HepG2 (cell line): ENCODE data around the gene PSEN2. TPM values are rescaled to one million over a fixed set of nuclear protein-coding genes. Genes with fewer than 3 reads are reported as not detected.

Source experiments
- GABPB1 ChIP-seq: IDR thresholded peaks from 2 replicates; pipeline ENCODE4 v1.6.1; 2016; ENCODE audit warnings: mild to moderate bottlenecking, missing genetic modification reagents, moderate library complexity, missing compliant biosample characterization
- HDAC6 ChIP-seq: fragments of 200-600 bp; sonication (generic); IDR thresholded peaks from 2 replicates; pipeline ENCODE4 v1.7.0; 2017; ENCODE audit warnings: mild to moderate bottlenecking, antibody characterized with exemption, low read length, low read depth
- MLX ChIP-seq: IDR thresholded peaks from 2 replicates; pipeline ENCODE4 v1.6.1; 2016
- MYC ChIP-seq: sonication (generic); formaldehyde crosslinking; IDR thresholded peaks from 2 replicates; pipeline ENCODE4 v1.9.0; 2021; ENCODE audit warnings: missing genetic modification reagents, borderline replicate concordance
- RBFOX2 ChIP-seq: fragments of 200-400 bp; formaldehyde crosslinking; IDR thresholded peaks from 2 replicates; pipeline ENCODE4 v1.6.1; 2017; ENCODE audit warnings: low read depth, mild to moderate bottlenecking, low read length
- SALL1 ChIP-seq: sonication (generic); formaldehyde crosslinking; IDR thresholded peaks from 2 replicates; pipeline ENCODE4 v1.8.0; 2022; ENCODE audit warnings: mild to moderate bottlenecking, missing genetic modification reagents
- SRSF9 ChIP-seq: fragments of 200-400 bp; formaldehyde crosslinking; IDR thresholded peaks from 2 replicates; pipeline ENCODE4 v1.6.1; 2018; ENCODE audit warnings: borderline replicate concordance, mild to moderate bottlenecking, low read depth, low read length; ENCODE audit not compliant: insufficient read depth, poor library complexity, severe bottlenecking
- TMF1 ChIP-seq: sonication (generic); formaldehyde crosslinking; IDR thresholded peaks from 2 replicates; pipeline ENCODE4 v1.8.1; 2022; ENCODE audit warnings: low read depth, missing genetic modification reagents
- ZFP91 ChIP-seq: sonication (generic); formaldehyde crosslinking; IDR thresholded peaks from 2 replicates; pipeline ENCODE4 v1.9.0; 2022; ENCODE audit warnings: missing genetic modification reagents, mild to moderate bottlenecking, borderline replicate concordance
- ZNF296 ChIP-seq: sonication (generic); formaldehyde crosslinking; conservative IDR thresholded peaks from 2 replicates; pipeline ENCODE4 v1.5.0; 2020; ENCODE audit warnings: mild to moderate bottlenecking, missing genetic modification reagents
- ZNF468 ChIP-seq: sonication (generic); formaldehyde crosslinking; IDR thresholded peaks from 2 replicates; pipeline ENCODE4 v1.8.0; 2022; ENCODE audit warnings: mild to moderate bottlenecking, moderate library complexity, missing genetic modification reagents
- ZNF589 ChIP-seq: sonication (generic); formaldehyde crosslinking; conservative IDR thresholded peaks from 2 replicates; pipeline ENCODE4 v1.8.0; 2022; ENCODE audit warnings: mild to moderate bottlenecking, moderate library complexity, missing genetic modification reagents
- ZNF746 ChIP-seq: sonication (generic); formaldehyde crosslinking; IDR thresholded peaks from 2 replicates; pipeline ENCODE4 v1.8.0; 2022; ENCODE audit warnings: mild to moderate bottlenecking, missing genetic modification reagents
- ZSCAN22 ChIP-seq: sonication (generic); formaldehyde crosslinking; IDR thresholded peaks from 2 replicates; pipeline ENCODE4 v1.4.0; 2020; ENCODE audit warnings: mild to moderate bottlenecking, missing genetic modification reagents
- ZZZ3 ChIP-seq: sonication (generic); formaldehyde crosslinking; IDR thresholded peaks from 2 replicates; pipeline ENCODE4 v1.4.0; 2020; ENCODE audit warnings: missing genetic modification reagents, mild to moderate bottlenecking, borderline replicate concordance
- polyA plus RNA-seq, 8 experiments: library from polyadenylated mRNA; depleted of rRNA in 3 of 8; stranded (reverse) in 7 of 8; unstranded in 1 of 8; fragments of >200 nt; fragmentation: Illumina TruSeq in 4 of 8; extraction: Trizol in 4 of 8; gene quantifications; 2 replicates each; pipeline versions ENCODE4 v1.2.1 to v1.2.3, GENCODE V29; 2011 to 2016; ENCODE audit warnings: low read depth in 4 of 8, missing spikeins in 1 of 8, mixed read lengths in 1 of 8; ENCODE audit not compliant: insufficient read depth in 1 of 8
- total RNA-seq, 5 experiments: library from RNA; depleted of rRNA; stranded (reverse); fragments of >200 nt; fragmentation: Illumina TruSeq; extraction: Trizol; gene quantifications; 2 replicates each; pipeline ENCODE4 v1.2.3, GENCODE V29; 2016; ENCODE audit warnings: low read depth in 1 of 5
- TF ChIP-seq, protein P1 (sequence below): IDR thresholded peaks from 2 replicates; pipeline ENCODE4 v1.4.0; 2020; ENCODE audit warnings: mild to moderate bottlenecking, missing genetic modification reagents
- TF ChIP-seq, protein P2 (sequence below): sonication (generic); formaldehyde crosslinking; IDR thresholded peaks from 2 replicates; pipeline ENCODE4 v1.5.0; 2020; ENCODE audit warnings: missing genetic modification reagents
- TF ChIP-seq, protein P3 (sequence below): sonication (generic); formaldehyde crosslinking; IDR thresholded peaks from 2 replicates; pipeline ENCODE4 v1.4.0; 2020; ENCODE audit warnings: missing genetic modification reagents
- TF ChIP-seq, protein P4 (sequence below): sonication (generic); formaldehyde crosslinking; IDR thresholded peaks from 2 replicates; pipeline ENCODE4 v1.8.1; 2023; ENCODE audit warnings: mild to moderate bottlenecking, inconsistent platforms, moderate library complexity, missing genetic modification reagents, borderline replicate concordance

The PSEN2 gene
- total and polyA plus RNA-seq, 2 of the 13 experiments (the other 11 are each of a cell fraction or from before 2014, with no cell fraction given), result 5.9 to 13.1 TPM

DNA sequence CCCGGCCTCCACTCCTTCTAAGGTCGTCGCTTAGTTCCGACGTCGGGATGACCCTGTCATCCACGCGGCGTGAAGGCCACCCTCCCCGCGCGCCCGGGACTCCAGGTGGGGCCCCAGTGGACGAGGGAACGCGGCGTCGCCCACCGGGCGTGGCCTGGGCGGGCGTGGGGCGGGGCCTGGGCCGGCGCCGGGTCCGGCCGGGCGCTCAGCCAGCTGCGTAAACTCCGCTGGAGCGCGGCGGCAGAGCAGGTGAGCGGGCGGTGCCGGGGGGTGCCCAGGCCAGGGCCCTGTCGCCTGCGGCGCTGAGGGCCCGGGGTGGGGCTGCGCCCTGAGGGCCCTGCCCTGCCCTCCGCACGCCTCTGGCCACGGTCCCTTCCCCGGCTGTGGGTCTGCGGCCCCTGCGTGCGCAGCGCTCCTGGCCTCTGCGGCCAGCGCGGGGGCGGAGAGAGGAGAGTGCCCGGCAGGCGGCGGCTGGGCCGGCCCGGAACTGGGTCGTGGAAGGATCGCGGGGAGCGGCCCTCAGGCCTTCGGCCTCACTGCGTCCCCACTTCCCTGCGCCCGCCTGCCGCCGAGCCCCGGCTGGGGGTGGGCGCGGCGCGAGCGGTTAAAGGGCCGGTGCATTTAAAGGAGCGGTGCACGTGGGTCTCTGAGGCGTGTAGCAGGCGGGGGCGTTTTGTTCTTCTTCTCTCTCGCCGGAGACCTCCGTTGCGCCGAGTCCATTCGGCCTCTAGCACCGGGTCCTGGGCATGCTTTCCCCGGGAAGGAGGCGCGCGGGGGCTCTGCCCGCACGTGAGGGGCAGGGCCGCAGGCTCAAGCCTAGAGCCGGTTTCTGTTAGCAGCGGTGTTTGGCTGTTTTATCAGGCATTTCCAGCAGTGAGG, at the start of gene PSEN2 (continued):
- TF ChIP-seq ZZZ3 (CRISPR knock-in tag), result no peak
- TF ChIP-seq SALL1 (CRISPR knock-in tag), result peak; percentile 26
- TF ChIP-seq, protein P1, sequence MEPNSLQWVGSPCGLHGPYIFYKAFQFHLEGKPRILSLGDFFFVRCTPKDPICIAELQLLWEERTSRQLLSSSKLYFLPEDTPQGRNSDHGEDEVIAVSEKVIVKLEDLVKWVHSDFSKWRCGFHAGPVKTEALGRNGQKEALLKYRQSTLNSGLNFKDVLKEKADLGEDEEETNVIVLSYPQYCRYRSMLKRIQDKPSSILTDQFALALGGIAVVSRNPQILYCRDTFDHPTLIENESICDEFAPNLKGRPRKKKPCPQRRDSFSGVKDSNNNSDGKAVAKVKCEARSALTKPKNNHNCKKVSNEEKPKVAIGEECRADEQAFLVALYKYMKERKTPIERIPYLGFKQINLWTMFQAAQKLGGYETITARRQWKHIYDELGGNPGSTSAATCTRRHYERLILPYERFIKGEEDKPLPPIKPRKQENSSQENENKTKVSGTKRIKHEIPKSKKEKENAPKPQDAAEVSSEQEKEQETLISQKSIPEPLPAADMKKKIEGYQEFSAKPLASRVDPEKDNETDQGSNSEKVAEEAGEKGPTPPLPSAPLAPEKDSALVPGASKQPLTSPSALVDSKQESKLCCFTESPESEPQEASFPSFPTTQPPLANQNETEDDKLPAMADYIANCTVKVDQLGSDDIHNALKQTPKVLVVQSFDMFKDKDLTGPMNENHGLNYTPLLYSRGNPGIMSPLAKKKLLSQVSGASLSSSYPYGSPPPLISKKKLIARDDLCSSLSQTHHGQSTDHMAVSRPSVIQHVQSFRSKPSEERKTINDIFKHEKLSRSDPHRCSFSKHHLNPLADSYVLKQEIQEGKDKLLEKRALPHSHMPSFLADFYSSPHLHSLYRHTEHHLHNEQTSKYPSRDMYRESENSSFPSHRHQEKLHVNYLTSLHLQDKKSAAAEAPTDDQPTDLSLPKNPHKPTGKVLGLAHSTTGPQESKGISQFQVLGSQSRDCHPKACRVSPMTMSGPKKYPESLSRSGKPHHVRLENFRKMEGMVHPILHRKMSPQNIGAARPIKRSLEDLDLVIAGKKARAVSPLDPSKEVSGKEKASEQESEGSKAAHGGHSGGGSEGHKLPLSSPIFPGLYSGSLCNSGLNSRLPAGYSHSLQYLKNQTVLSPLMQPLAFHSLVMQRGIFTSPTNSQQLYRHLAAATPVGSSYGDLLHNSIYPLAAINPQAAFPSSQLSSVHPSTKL (CRISPR knock-in tag), result peak; percentile 2; the same call in 1 of the 2 replicates
- no peak for TF ChIP-seq HDAC6
- peak; percentile 71; the same call in 1 of the 2 replicates for TF ChIP-seq TMF1 (CRISPR knock-in tag)
- no peak for TF ChIP-seq MLX (CRISPR knock-in tag)
- TF ChIP-seq GABPB1 (CRISPR knock-in tag), result peak; percentile 55; the same call in 1 of the 2 replicates
- TF ChIP-seq, protein P2, sequence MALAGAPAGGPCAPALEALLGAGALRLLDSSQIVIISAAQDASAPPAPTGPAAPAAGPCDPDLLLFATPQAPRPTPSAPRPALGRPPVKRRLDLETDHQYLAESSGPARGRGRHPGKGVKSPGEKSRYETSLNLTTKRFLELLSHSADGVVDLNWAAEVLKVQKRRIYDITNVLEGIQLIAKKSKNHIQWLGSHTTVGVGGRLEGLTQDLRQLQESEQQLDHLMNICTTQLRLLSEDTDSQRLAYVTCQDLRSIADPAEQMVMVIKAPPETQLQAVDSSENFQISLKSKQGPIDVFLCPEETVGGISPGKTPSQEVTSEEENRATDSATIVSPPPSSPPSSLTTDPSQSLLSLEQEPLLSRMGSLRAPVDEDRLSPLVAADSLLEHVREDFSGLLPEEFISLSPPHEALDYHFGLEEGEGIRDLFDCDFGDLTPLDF, result no peak
- 0 out of 2 replicates have a peak, but pooled peaks have one; percentile 27 for TF ChIP-seq ZNF468 (CRISPR knock-in tag)
- TF ChIP-seq ZSCAN22 (CRISPR knock-in tag), result peak; percentile 36; the same call in 1 of the 2 replicates
- TF ChIP-seq ZNF296, result no peak
- TF ChIP-seq RBFOX2, result peak; percentile 76
- TF ChIP-seq, protein P3, sequence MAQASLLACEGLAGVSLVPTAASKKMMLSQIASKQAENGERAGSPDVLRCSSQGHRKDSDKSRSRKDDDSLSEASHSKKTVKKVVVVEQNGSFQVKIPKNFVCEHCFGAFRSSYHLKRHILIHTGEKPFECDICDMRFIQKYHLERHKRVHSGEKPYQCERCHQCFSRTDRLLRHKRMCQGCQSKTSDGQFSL (CRISPR knock-in tag), result peak; percentile 48; the same call in 1 of the 2 replicates
- peak; percentile 53; the same call in 1 of the 2 replicates for TF ChIP-seq MYC
- TF ChIP-seq, protein P4, sequence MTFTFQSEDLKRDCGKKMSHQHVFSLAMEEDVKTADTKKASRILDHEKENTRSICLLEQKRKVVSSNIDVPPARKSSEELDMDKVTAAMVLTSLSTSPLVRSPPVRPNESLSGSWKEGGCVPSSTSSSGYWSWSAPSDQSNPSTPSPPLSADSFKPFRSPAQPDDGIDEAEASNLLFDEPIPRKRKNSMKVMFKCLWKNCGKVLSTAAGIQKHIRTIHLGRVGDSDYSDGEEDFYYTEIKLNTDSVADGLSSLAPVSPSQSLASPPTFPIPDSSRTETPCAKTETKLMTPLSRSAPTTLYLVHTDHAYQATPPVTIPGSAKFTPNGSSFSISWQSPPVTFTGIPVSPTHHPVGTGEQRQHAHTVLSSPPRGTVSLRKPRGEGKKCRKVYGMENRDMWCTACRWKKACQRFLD (CRISPR knock-in tag), result no peak
- peak; percentile 97 for TF ChIP-seq ZFP91 (CRISPR knock-in tag)
- TF ChIP-seq SRSF9, result no peak
- no peak for TF ChIP-seq ZNF746 (CRISPR knock-in tag)
- TF ChIP-seq ZNF589 (CRISPR knock-in tag), result no peak
